GM21381 (cell line): Measurements from ENCODE around the gene ELN.
A peak's percentile ranks its signal among the peaks of the same experiment; 100 is the strongest.

Experiments used
- ATAC-seq: cut with Tn5 transposase; IDR thresholded peaks from one replicate; pipeline ENCODE4 v1.9.1; 2021; ENCODE audit warnings: mild to moderate bottlenecking, moderate library complexity; ENCODE audit not compliant: unreplicated experiment

The ELN gene

GRCh38 chr7:74092321-74092963 is 64.5 kb downstream of the ELN start:
- ATAC-seq: no peak

DNA sequence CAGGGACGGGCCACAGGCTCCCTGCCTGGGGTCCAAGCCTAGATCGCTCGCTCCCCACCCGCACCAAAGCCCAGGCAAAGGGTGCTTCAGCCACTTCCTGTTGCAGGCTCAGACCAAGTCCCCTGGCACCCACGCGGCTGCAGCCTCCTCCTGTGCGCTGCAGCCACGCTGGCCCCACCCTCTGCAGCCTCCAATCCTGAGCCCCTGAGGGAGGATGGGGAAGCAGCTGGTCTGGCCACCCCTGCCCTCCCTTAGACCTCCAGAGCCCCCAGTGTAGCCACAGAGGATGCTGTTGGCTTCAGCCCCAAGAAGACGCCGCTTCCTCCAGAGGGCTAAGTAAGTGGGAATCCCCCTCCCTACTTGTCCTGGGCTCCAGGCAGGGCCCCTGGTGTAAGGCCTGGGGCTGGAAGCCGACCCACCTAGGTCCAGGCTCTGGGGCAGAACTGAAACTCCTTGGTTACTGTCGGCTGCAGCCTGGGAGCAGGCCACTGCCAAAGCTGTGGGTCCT is 65.0 kb downstream of the ELN start:
- peak; percentile 58 for ATAC-seq

DNA sequence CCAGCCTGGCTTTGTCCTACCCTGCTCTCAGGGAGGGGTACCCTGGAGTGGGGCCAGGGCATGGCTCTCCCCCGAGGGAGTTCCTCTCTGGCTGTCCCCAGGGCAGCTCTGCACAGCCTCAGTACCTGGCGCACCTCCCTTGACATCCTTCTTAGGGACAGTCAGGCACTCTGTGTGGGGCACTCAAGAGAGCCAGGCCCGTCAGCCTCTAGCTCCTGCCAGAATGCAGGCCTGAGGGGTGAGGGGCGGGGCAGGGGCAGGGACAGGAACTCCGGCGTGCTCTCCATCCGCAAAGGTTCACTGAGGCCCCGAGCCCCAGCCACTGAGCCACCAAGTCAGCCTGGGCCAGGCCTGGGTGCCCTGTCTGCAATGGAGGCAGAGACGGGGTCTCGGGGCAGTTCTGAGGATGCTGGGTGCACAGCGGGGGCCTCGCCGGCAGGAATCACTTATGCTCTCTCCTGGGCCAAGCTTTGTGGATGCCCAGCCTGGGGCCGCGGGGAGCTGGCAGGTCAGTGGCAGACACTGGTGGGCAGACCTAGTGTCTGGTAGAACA is 65.8 kb downstream of the ELN start:
- ATAC-seq: peak; percentile 13

GRCh38 chr7:74094224-74095101 is 66.5 kb downstream of the ELN start:
- ATAC-seq: peak; percentile 43

DNA sequence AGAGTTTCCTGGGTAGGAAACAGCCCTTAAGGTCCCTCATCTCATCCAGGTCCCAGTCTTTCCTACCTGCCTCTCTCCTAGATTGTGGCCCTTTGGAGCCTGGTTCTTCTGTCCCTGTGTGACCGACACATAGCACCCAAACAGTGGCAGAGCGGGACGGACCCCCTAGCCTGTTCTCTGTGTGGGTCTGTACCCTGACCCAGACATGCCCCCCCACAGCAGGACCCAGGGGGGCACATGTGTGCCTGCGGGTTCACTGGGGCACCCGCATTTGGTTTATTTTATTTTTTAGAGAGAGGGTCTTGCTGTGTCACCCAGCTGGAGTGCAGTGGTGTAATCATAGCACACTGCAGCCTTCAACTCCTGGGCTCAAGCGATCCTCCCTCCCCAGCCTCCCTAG is 67.2 kb downstream of the ELN start:
- ATAC-seq: no peak

DNA sequence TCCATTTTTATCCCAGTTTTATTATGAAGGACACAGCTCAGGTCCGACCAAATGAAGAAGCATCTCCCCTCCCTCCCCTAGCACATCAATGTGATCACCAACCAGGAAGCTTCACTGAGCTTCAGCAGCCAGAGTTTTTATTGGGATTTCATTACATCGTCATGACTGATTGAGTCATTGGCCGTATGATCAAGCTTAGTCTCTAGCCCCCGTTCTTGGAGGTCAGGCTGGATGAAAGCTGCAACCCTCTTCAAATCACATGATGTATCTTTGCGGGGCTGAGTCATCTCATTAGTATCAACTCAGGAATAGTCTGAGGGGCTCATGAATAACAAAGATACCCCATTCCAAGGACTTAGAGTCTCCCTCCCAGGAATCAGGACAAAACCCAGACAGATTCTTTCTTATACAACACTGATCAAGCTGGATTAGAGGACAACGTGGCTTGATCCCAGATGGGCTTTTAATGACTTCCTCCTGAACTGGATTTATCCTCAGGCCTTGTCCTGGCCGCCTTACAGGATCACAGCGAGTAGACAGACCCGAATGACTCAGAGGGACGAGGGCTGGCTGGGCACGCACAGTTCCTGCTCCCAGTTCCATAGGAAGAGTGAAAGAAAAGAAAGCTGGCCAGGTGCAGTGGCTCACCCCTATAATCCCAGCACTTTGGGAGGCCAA is 70.1 kb downstream of the ELN start:
- no peak for ATAC-seq

DNA sequence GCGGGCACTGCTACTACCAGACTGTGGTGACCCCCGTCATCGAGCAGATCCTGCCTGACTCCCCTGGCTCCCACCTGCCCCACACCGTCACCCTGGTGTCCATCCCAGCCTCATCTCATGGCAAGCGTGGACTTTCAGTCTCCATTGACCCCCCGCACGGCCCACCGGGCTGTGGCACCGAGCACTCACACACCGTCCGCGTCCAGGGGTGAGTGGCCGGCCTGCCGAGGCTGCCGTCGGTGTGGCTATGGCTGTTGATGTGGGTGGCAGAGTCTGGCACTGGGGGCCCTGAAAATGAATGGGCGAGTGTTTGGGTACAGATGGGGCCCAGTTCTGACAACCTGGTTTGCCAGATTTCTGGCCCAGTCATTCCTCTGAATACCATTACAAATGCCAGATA is 71.1 kb downstream of the ELN start:
- ATAC-seq: no peak

- ATAC-seq: peak; percentile 87
Measured at GRCh38 chr7:74101061-74101681, 73.2 kb downstream of the ELN start.

DNA sequence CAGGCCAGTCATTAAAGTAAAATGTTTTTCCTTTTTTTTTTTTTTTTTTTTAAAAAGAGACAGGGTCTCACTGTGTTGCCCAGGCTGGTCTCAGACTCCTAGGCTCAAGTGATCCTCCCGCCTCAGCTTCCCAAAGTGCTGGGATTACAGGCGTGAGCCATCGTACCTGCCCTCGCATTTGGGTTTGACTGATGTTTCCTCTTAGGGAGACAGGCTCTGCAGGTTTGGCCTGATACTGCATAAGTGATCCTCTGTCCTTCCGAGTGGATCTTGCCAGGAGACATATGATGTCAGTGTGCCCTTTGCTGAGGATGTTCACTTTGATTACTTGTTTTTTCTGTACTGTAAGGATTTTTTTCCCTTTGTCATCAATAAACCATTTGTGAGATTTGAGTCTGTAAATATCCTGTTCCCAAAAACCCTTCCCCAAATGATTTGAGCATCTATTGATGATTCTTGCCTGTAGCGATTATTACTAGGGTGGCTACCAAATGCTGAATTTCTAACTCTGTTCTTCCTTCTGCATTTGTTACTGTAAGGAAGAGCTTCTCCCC is 75.3 kb downstream of the ELN start:
- no peak for ATAC-seq

- no peak for ATAC-seq
Measured at GRCh38 chr7:74104702-74105101, 76.7 kb downstream of the ELN start.

DNA sequence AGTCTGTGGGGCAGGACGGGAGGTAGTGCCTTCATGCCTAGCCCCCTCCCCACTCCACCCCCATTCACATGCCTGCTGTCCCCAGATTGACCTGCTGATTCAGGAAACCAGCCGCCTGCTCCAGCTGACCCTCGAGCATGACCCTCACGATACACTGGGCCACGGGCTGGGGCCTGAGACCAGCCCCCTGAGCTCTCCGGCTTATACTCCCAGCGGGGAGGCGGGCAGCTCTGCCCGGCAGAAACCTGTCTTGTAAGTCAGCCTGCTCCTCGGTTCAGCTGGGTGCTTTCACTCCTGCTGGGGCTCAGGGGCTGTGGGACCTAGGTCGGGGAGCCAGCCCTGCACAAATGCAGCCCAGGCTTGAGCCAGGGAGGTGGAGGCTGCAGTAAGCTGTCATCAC is 78.0 kb downstream of the ELN start:
- no peak for ATAC-seq

DNA sequence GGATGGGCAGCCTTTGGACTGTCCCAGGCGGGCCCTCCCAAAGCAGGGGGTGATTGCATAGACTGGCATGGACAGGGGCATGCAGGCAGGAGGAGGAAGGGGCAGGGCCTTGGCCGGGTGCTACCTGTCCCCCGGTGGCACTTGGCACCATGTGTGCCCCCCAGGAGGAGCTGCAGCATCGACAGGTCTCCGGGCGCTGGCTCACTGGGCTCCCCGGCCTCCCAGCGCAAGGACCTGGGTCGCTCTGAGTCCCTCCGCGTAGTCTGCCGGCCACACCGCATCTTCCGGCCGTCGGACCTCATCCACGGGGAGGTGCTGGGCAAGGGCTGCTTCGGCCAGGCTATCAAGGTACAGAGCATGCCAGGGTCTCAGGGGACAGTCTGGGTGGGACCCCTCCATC is 78.9 kb downstream of the ELN start:
- ATAC-seq: no peak

GRCh38 chr7:74115326-74115725 is 87.4 kb downstream of the ELN start:
- no peak for ATAC-seq

- no peak for ATAC-seq
Measured at GRCh38 chr7:74116356-74116755, 88.4 kb downstream of the ELN start.
